Measurements from ENCODE around the gene CPM.

GRCh38 chr12:68900241-68900640, 32.7 kb downstream of the CPM start:
- TF ChIP-seq, protein P1, sequence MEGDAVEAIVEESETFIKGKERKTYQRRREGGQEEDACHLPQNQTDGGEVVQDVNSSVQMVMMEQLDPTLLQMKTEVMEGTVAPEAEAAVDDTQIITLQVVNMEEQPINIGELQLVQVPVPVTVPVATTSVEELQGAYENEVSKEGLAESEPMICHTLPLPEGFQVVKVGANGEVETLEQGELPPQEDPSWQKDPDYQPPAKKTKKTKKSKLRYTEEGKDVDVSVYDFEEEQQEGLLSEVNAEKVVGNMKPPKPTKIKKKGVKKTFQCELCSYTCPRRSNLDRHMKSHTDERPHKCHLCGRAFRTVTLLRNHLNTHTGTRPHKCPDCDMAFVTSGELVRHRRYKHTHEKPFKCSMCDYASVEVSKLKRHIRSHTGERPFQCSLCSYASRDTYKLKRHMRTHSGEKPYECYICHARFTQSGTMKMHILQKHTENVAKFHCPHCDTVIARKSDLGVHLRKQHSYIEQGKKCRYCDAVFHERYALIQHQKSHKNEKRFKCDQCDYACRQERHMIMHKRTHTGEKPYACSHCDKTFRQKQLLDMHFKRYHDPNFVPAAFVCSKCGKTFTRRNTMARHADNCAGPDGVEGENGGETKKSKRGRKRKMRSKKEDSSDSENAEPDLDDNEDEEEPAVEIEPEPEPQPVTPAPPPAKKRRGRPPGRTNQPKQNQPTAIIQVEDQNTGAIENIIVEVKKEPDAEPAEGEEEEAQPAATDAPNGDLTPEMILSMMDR (conservative IDR thresholded peaks at IDR 0.05; ENCODE audit: low read length) = no peak
- no peak for TF ChIP-seq EZH2phosphoT487 (IDR thresholded peaks at IDR 0.05; ENCODE audit: borderline replicate concordance)

Measured in Loucy (cell line).